ENCODE data around the gene ATE1. TPM values are rescaled to one million over a fixed set of nuclear protein-coding genes. Genes with fewer than 3 reads are reported as not detected.

ATE1 gene
- total RNA-seq, 1 experiment from 2014 or later = 23.8 TPM

GRCh38 chr10:121900443-121901174 is 27.2 kb downstream of the ATE1 start:
- Mint-ChIP-seq H3K4me1 (peaks cover 12% of the 10 kb centered on the region), H3K27ac (peak overlapping the region; percentile 52; the same call in 1 of the 2 replicates), H3K27me3 (ENCODE audit: low read depth) (no peaks in the 10 kb centered on the region), H3K4me3 (no peak overlapping the region), H3K36me3 (peaks cover 41% of the 10 kb centered on the region), H3K9me3 (no peaks in the 10 kb centered on the region)
- ATAC-seq (peak; percentile 86), DNase-seq (ENCODE audit: low spot score) (no peak)
- POLR2A ChIA-PET = interaction anchor here (0.5 kb wide), 1 partner anchor 16 kb away, joined by 5 read pairs; no protein-coding TSS in a partner anchor
- TF ChIP-seq CTCF (IDR thresholded peaks at IDR 0.05) = peak; percentile 45
- TF ChIP-seq OVOL2 (CRISPR knock-in tag; IDR thresholded peaks at IDR 0.05; ENCODE audit: borderline replicate concordance) = no peak
- CTCF ChIA-PET = interaction anchor here (0.6 to 1.7 kb wide), 26 partner anchors 9 to 1980 kb away, joined by 3 to 19 read pairs (median 4); no protein-coding TSS in a partner anchor

- ChIA-PET POLR2A (no interaction called here), CTCF (no interaction called here)
- H3K9me3 Mint-ChIP-seq = no peaks in the 10 kb centered on the region
- H3K27me3 Mint-ChIP-seq (ENCODE audit: low read depth) = no peaks in the 10 kb centered on the region
- DNase-seq (ENCODE audit: low spot score) = no peak
- peaks cover 12% of the 10 kb centered on the region for H3K4me1 Mint-ChIP-seq
- H3K36me3 Mint-ChIP-seq = peaks cover 48% of the 10 kb centered on the region
- H3K4me3 Mint-ChIP-seq = no peak overlapping the region
- no peak overlapping the region for H3K27ac Mint-ChIP-seq
- no peak for ATAC-seq
- no peak for TF ChIP-seq ATF3 (CRISPR knock-in tag; conservative IDR thresholded peaks at IDR 0.05)
- no peak for TF ChIP-seq NFE2L1 (CRISPR knock-in tag; IDR thresholded peaks at IDR 0.05)
- no peak for TF ChIP-seq ZNF396 (CRISPR knock-in tag; IDR thresholded peaks at IDR 0.05; ENCODE audit: borderline replicate concordance)
- no peak for TF ChIP-seq NFATC4 (CRISPR knock-in tag; IDR thresholded peaks at IDR 0.05)
- no peak for TF ChIP-seq ZBTB43 (CRISPR knock-in tag; IDR thresholded peaks at IDR 0.05)
- TF ChIP-seq RORB (CRISPR knock-in tag; IDR thresholded peaks at IDR 0.05) = no peak
- no peak for TF ChIP-seq USF1 (CRISPR knock-in tag; IDR thresholded peaks at IDR 0.05)
- TF ChIP-seq EMX1 (CRISPR knock-in tag; IDR thresholded peaks at IDR 0.05) = no peak
- no peak for TF ChIP-seq STAT6 (CRISPR knock-in tag; conservative IDR thresholded peaks at IDR 0.05; ENCODE audit: low read depth)
- no peak for TF ChIP-seq TCF7 (CRISPR knock-in tag; IDR thresholded peaks at IDR 0.05; ENCODE audit: low read depth)
- no peak for TF ChIP-seq ZNF138 (CRISPR knock-in tag; conservative IDR thresholded peaks at IDR 0.05)
- TF ChIP-seq SMAD3 (CRISPR knock-in tag; IDR thresholded peaks at IDR 0.05; ENCODE audit: borderline replicate concordance) = no peak
- TF ChIP-seq GTF2I (CRISPR knock-in tag; conservative IDR thresholded peaks at IDR 0.05) = no peak
Observed at GRCh38 chr10:121899727-121900126, 28.1 kb downstream of the ATE1 start.

Data from WTC11 (cell line).